ENCODE results near the gene S100A8. TPM values are rescaled to one million over a fixed set of nuclear protein-coding genes. Genes with fewer than 3 reads are reported as not detected.
A peak's percentile ranks its signal among the peaks of the same experiment; 100 is the strongest.
"Not testable (repeated sequence)": the region's sequence is repeated elsewhere in the genome, so short reads cannot be mapped to it uniquely, and the experiment has no call there.

S100A8 gene
- total RNA-seq, 1 experiment from 2014 or later: not detected

- no peak overlapping the region for H3K27ac ChIP-seq
- no peaks in the 10 kb centered on the region for H3K4me1 ChIP-seq
- no peak overlapping the region for H3K4me3 ChIP-seq
- DNase-seq: no peak
- H3K36me3 ChIP-seq: no peaks in the 10 kb centered on the region
- no peaks in the 10 kb centered on the region for H3K9me3 ChIP-seq (replicated peaks)
- H3K27me3 ChIP-seq: no peaks in the 10 kb centered on the region
These were observed 35.9 kb upstream of the S100A8 start for GRCh38 chr1:153426809-153427208.

DNA sequence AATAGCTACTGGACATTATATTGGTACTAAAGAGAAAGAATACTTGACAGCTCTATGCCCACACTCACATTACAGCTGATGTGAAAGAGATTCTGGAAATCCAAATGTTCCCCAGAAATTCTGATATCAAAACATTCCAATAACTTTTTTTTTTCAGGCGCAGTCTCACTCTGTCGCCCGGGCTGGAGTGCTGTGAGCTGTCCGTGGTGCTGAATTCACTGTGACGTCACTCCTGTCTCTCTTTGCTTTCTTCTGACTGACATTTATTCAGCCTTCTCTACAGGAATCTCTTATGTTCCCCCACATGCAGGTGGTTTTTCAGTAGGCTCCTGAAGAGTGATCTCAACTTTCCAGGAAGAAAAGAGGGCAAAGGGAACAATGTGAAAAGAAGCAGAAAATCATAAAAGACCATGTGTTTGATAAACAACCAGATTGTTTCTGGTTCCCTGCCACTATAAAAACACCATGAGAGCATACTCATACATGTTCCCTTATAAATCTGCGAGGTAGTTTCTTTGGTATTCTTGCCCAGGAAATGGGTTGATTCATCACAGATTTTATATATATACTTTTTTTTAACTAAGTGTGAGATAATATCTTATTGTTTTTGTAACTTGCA is 31.7 kb upstream of the S100A8 start:
- Histone ChIP-seq H3K27me3 (no peaks in the 10 kb centered on the region), H3K36me3 (no peaks in the 10 kb centered on the region), H3K4me1 (no peaks in the 10 kb centered on the region), H3K9me3 (replicated peaks) (no peaks in the 10 kb centered on the region), H3K27ac (no peak overlapping the region), H3K4me3 (no peak overlapping the region)
- peak; percentile 49 to 76 for DNase-seq

GRCh38 chr1:153420306-153420705 is 29.4 kb upstream of the S100A8 start:
- Histone ChIP-seq H3K27ac (no peak overlapping the region), H3K27me3 (no peaks in the 10 kb centered on the region), H3K36me3 (no peaks in the 10 kb centered on the region), H3K4me1 (no peaks in the 10 kb centered on the region), H3K4me3 (no peak overlapping the region), H3K9me3 (replicated peaks) (no peaks in the 10 kb centered on the region)
- DNase-seq: no peak

- H3K9me3 ChIP-seq (replicated peaks); H3K36me3 ChIP-seq; H3K27ac ChIP-seq; H3K27me3 ChIP-seq; DNase-seq; H3K4me1 ChIP-seq; H3K4me3 ChIP-seq: not testable (repeated sequence)
These were observed 28.5 kb upstream of the S100A8 start for GRCh38 chr1:153419436-153419793.

- not testable (repeated sequence) for DNase-seq; H3K27me3 ChIP-seq; H3K4me3 ChIP-seq; H3K9me3 ChIP-seq (replicated peaks); H3K4me1 ChIP-seq; H3K27ac ChIP-seq; H3K36me3 ChIP-seq
These were observed 28.0 kb upstream of the S100A8 start for GRCh38 chr1:153418758-153419435.

- H3K4me3 ChIP-seq: no peak overlapping the region
- no peak for DNase-seq
These were observed 26.4 kb upstream of the S100A8 start for GRCh38 chr1:153417136-153417888.

DNA sequence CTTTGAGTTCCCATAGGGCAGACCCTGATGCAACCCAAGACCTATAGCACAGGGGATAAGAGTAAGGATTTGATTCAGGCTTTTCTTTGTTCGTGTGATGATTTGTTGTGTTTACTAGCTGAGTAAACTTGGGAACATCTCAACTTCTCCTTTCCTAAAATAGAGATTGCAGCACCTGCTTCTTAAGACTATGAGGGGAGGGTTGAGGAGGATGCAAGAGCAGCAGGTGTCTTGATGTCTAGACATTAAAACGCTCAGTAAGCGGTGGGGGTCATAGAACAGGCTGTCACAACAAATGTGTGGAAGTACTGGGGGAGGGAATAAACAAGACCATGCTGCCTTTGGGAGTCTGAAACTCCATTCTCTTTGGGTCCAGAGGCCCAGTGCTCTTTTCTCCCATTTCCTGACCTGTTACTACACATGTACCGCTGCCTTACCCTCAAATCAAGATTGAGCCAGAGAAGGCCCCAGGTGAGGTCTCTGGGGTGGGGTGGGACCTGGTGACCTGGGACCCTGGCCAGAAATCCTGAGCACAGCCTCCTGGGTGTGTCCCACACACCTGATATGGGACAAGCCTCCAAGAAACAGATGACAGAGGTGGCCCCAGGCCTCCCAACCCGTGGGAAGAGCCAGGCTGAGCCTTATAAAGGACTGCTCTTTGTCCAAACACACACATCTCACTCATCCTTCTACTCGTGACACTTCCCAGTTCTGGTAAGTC is 25.1 kb upstream of the S100A8 start, which contains the start of gene S100A7A:
S100A7A (plus strand) TSS at position 671 of the 721 bp plus-strand sequence. CDS start 1,563 bp downstream, outside the sequence.
- H3K27ac ChIP-seq: no peak within 1 kb of the TSS
- DNase-seq: no peak
- no peaks in the 10 kb centered on the region for H3K4me1 ChIP-seq
- H3K36me3 ChIP-seq: no peaks in the 10 kb centered on the region
- no peaks in the 10 kb centered on the region for H3K27me3 ChIP-seq
- H3K9me3 ChIP-seq (replicated peaks): no peaks in the 10 kb centered on the region
- no peak within 1 kb of the TSS for H3K4me3 ChIP-seq

More at GRCh38 chr1:153417136-153417888, 26.4 kb upstream of the S100A8 start:
- Histone ChIP-seq H3K27ac (no peak overlapping the region), H3K9me3 (replicated peaks) (no peaks in the 10 kb centered on the region), H3K27me3 (no peaks in the 10 kb centered on the region), H3K4me1 (no peaks in the 10 kb centered on the region), H3K36me3 (no peaks in the 10 kb centered on the region)

DNA sequence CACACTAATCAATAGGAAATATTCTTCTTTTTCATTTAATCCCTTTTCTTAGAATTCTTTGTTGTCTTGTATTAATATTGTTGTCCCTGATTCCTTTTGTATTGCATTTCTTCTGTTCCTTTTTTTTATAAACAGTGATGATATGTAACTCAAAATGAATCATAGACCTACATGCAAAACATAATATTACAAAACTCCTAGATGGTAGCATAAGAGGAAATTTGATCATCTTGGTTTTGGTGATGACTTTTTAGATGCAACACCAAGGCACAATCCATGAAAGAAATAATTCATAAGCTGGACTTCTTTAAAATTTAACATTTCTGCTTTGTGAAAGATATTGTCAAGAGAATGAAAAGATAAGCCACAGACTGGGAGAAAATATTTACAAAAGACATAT is 23.1 kb upstream of the S100A8 start:
- H3K36me3 ChIP-seq; H3K27ac ChIP-seq; DNase-seq; H3K4me3 ChIP-seq; H3K4me1 ChIP-seq; H3K9me3 ChIP-seq (replicated peaks); H3K27me3 ChIP-seq: not testable (repeated sequence)

- not testable (repeated sequence) for H3K9me3 ChIP-seq (replicated peaks); H3K27ac ChIP-seq; H3K27me3 ChIP-seq; H3K4me1 ChIP-seq; DNase-seq; H3K4me3 ChIP-seq; H3K36me3 ChIP-seq
These were observed 16.4 kb upstream of the S100A8 start for GRCh38 chr1:153407274-153407673.

DNA sequence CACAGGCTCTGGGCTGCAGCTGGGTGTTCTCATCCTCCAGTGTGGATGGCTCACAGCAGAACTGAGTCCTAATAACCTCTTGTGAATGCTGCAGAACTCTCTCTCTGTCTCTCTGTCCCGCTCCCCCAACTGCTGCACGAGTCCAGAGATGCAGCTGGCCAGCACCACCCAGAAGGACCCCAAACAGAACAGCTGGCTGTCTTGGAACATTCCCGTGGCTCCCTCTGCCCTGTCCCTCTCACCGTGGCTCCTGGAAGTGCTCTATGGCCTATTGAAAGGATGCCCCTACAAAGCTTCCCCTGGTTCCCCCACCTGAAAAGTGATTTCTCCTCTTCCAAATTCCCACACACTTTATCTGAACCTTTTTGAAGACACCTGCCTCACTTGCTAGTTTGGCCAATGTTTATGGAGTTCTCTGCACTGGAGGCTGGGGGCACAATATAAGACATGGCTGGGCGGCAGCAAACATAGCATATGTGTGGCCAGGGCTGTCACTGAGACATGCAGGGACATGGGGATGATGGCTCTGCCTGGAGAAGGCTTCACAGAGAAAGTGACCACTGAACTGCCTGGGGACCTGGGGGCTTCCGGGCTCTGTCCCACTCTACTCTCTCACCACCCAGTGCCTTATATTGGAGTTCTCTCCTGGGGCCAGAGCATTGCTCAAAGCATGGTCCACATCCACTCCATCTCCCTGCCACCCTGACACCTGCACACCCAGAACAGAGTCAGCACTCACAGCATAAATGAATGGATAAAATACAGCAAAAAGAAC is 15.1 kb upstream of the S100A8 start:
- H3K27me3 ChIP-seq; H3K4me1 ChIP-seq; H3K27ac ChIP-seq; H3K4me3 ChIP-seq; DNase-seq; H3K9me3 ChIP-seq (replicated peaks); H3K36me3 ChIP-seq: not testable (repeated sequence)

GRCh38 chr1:153404768-153405167 is 13.9 kb upstream of the S100A8 start:
- 0 out of 2 replicates have a peak, but pooled peaks cover 3% of the 10 kb centered on the region for H3K27me3 ChIP-seq
- H3K9me3 ChIP-seq (replicated peaks): no peaks in the 10 kb centered on the region
- H3K27ac ChIP-seq: no peak overlapping the region
- no peaks in the 10 kb centered on the region for H3K36me3 ChIP-seq
- peak; percentile 19 to 41 for DNase-seq
- no peaks in the 10 kb centered on the region for H3K4me1 ChIP-seq
- H3K4me3 ChIP-seq: no peak overlapping the region

DNA sequence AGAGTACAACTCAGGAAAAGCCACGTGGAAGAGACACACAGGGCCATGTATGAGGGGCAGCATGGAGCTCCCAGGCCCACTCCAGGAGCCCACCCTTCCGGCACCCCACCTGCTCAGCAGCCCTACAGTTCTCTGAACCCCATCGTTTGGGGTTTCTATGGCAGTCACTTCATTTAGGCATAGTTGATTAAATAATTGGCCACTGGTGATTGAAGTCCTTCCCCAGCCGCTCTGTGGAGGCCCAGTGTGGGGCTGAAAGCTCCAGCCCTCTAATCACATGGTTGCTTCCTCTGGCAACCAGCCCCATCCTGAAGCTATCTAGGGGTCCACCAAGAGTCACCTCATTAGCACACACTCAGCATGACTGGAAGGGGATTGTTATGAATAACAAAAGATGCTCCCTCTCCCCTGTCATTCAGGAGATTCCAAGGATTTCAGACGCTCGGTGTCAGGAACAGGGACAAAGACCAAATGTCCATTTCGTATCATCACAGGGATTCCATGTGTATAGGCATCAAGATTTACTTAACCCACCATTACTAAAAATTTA is 13.3 kb upstream of the S100A8 start:
- DNase-seq: no peak
- no peak overlapping the region for H3K4me3 ChIP-seq
- H3K27ac ChIP-seq: no peak overlapping the region
- no peaks in the 10 kb centered on the region for H3K4me1 ChIP-seq
- H3K36me3 ChIP-seq: no peaks in the 10 kb centered on the region
- H3K9me3 ChIP-seq (replicated peaks): no peaks in the 10 kb centered on the region
- 0 out of 2 replicates have a peak, but pooled peaks cover 3% of the 10 kb centered on the region for H3K27me3 ChIP-seq

DNA sequence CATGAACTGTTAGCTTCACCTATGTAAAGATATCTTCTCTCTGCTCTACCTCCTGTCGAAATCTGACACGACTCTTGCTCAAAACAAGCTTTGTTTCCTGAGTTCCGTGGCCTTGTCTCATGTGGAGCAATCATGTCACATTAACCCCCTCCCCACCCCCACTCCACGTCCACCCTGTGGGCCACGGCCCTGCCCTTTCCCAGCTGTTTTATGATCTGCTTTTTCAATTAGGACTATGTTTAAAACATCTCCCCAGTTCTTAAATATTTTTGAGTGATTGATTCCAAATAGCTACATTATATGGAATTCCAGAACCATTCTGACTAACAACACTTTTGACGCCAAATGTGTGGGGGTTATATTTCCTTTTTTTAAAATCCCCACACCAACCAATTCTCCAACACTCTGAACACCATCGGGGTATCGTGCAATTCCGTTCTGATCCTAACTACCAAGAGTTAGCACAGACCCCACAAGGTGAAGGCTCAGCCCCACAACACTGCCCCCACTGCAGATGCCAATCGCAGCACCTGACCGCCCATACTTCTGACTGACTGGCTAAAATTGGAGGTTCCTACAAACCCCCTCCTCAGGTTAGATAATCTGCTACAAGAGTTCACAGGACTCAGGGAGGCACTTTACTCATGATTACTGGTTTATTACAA is 12.7 kb upstream of the S100A8 start:
- no peaks in the 10 kb centered on the region for H3K4me1 ChIP-seq

More for the DNA sequence above, 12.7 kb upstream of the S100A8 start:
- no peaks in the 10 kb centered on the region for H3K36me3 ChIP-seq
- no peaks in the 10 kb centered on the region for H3K9me3 ChIP-seq (replicated peaks)
- no peak for DNase-seq
- 0 out of 2 replicates have a peak, but pooled peaks cover 3% of the 10 kb centered on the region for H3K27me3 ChIP-seq
- no peak overlapping the region for H3K27ac ChIP-seq
- no peak overlapping the region for H3K4me3 ChIP-seq

Data from SJCRH30 (cell line).